ENCODE results near the gene SLC35A3.

Gene SLC35A3

DNA sequence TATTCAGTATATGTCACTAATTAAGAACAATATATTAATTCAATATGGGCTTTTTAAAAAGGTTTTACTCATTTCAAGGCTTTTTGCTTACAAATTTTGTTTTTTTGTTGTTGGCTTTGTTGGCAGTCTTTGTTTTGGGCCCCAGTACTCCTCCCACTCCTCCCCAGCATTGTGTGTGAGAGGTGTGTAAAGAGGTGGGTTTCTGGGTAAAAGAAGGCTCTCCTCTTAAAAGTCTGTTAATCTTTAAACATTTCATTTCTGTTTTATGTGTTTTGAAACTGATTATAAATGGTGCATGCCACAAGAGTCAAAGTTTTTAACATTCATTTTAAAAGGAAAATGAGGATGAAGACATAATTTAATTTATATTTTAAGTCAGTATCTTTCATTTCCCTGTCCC is 83.3 kb downstream of the SLC35A3 start:
- ChIA-PET POLR2A (ENCODE audit: low non-redundant PET) (no interaction called here), CTCF (interaction anchor here (0.8 kb wide), 1 partner anchor 1511 kb away, joined by 3 read pairs; no protein-coding TSS in a partner anchor)
- TF ChIP-seq, protein P1, sequence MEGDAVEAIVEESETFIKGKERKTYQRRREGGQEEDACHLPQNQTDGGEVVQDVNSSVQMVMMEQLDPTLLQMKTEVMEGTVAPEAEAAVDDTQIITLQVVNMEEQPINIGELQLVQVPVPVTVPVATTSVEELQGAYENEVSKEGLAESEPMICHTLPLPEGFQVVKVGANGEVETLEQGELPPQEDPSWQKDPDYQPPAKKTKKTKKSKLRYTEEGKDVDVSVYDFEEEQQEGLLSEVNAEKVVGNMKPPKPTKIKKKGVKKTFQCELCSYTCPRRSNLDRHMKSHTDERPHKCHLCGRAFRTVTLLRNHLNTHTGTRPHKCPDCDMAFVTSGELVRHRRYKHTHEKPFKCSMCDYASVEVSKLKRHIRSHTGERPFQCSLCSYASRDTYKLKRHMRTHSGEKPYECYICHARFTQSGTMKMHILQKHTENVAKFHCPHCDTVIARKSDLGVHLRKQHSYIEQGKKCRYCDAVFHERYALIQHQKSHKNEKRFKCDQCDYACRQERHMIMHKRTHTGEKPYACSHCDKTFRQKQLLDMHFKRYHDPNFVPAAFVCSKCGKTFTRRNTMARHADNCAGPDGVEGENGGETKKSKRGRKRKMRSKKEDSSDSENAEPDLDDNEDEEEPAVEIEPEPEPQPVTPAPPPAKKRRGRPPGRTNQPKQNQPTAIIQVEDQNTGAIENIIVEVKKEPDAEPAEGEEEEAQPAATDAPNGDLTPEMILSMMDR (conservative IDR thresholded peaks at IDR 0.05; ENCODE audit: low read depth), result no peak
- no peak for DNase-seq (ENCODE audit: low spot score)
- H3K27ac ChIP-seq, result no peak overlapping the region

DNA sequence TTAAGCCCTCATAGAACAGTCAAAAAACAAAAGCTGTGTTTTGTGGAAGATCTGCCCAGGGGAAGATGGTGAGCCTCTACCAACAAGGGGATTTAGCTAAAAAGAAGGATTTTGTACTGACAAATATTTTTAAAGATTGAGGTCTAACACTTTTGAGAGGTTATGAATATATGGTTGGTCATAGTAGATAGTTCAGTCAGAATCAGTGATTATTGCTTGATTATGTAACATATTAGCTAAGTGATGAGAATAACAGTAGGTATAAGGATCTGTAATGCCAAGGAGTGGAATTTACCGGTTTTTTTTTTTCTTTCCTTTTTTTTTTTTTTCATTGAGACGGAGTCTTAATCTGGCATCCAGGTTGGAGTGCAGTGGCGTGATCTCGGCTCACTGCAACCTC is 83.9 kb downstream of the SLC35A3 start:
- TF ChIP-seq, protein P1 (conservative IDR thresholded peaks at IDR 0.05; ENCODE audit: low read depth), result no peak
- CTCF ChIA-PET, result interaction anchor here (0.8 kb wide), 1 partner anchor 1510 kb away, joined by 3 read pairs; no protein-coding TSS in a partner anchor
- H3K27ac ChIP-seq, result no peak overlapping the region
- POLR2A ChIA-PET (ENCODE audit: low non-redundant PET), result interaction anchor here (1.1 kb wide), 1 partner anchor 11 kb away, joined by 6 read pairs; no protein-coding TSS in a partner anchor
- DNase-seq (ENCODE audit: low spot score), result no peak

DNA sequence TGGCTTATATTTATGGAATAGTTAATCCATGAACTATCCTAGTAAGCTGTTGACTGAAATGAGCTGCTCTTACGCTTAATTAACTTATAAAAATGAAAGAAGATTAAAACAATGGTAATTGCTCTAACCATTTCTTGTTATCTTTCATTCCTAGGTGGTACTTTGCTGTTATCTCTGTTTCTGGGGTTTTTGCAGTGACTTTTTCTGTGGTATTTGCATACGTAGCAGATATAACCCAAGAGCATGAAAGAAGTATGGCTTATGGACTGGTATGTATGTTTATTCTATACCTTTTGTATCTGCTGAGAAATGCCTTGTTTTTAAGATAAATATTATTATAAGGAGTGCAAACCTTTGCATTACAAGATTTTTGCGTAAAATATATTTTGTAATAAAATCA is 91.9 kb downstream of the SLC35A3 start:
- TF ChIP-seq, protein P1 (conservative IDR thresholded peaks at IDR 0.05; ENCODE audit: low read depth), result no peak
- ChIA-PET CTCF (interaction anchor here (0.5 kb wide), 1 partner anchor 208 kb away, joined by 4 read pairs; no protein-coding TSS in a partner anchor), POLR2A (ENCODE audit: low non-redundant PET) (no interaction called here)
- DNase-seq (ENCODE audit: low spot score), result no peak
- H3K27ac ChIP-seq, result no peak overlapping the region

DNA sequence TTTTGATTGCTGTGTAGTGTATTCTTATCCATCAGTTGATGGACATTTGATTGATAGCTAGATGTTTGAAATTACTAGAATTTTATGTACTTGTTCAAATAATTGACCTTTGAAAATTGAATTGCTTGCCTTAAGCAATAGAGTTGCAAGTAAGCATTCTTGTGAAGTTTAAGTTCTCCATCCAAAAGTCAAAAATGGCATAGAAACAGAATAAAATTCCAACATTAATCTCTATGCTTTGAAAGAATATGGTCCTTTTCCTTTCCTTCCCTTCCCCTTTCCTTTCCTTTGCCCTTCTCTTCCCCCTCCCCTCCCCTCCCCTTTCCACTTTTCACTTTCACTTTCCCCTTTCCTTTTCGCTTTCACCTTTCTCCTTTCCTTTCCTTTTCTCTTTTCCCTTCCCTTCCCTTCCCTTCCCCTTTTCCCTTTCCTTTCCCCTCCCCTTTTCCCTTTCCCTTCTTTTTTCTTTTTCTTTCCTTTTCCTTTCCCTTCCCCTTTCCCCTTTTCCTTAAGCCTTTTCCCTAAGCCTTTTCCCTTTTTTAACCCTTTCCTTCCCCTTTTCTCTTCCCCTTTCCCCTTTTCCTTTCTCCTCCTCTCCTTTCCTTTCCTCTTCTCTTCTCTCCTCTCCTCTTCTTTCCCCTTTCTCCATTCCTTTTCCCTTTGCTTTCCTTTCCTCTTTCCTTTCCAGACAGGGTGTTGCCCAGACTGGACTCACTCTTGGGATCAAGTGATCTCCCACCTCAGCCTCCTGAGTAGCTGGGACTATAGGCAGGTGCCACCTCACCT is 95.6 kb downstream of the SLC35A3 start:
- CTCF ChIA-PET, result no interaction called here
- POLR2A ChIA-PET (ENCODE audit: low non-redundant PET), result no interaction called here
- DNase-seq (ENCODE audit: low spot score), result no peak
- TF ChIP-seq, protein P1 (conservative IDR thresholded peaks at IDR 0.05; ENCODE audit: low read depth), result no peak
- peak overlapping the region; percentile 41; the same call in 1 of the 2 replicates for H3K27ac ChIP-seq

DNA sequence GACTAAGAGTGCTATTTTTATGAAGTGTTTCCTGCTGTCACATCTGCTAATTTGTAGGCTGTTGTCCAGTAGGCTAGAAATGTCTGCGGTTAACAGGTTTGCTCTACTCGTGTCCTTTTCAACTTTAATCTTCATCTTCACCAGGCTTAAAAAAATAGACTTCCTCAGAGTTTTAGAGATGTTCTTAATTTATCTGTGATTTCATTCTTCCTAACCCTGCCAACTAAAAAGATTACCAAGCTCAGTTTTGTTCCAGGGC is 96.1 kb downstream of the SLC35A3 start:
- TF ChIP-seq, protein P1 (conservative IDR thresholded peaks at IDR 0.05; ENCODE audit: low read depth), result no peak
- no peak overlapping the region for H3K27ac ChIP-seq
- ChIA-PET POLR2A (ENCODE audit: low non-redundant PET) (no interaction called here), CTCF (no interaction called here)
- no peak for DNase-seq (ENCODE audit: low spot score)

DNA sequence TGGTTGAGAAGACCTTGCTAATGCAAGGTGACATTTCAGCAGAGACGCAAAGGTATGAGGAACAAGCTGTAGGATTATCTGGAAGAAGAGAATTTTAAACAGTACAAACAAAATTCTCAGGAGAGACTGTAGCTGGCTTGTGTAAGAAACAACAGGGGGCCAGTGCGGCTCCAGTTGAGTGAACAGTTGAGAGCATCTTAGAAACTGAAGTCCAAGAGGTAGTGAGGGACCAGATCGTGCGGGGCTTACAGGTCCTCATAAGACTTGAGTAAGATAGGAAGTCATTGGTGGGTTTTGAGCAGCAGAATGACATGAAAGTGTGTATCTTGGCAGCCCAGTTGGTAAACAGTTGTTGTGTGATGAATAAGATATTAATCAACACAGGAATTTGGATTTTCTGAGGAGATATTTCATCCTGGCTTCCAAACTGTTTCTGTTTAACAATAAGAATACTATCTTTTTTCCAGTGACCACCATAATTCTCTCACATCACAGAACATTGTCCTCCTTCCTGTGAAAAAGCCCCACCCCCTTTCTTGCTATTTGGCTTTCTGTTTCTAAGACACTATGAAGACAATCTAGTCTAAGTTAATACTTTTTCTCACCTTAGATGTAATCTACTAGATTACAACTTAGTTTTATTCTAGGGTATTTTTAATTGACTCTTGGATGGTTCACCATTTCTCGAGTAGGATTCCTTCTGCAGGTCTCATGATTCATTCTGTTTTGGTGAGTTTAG is 100.6 kb downstream of the SLC35A3 start:
- CTCF ChIA-PET, result interaction anchor here (0.6 kb wide), 3 partner anchors 52 to 1186 kb away, joined by 3 to 5 read pairs (median 5); no protein-coding TSS in a partner anchor
- H3K27ac ChIP-seq, result no peak overlapping the region
- DNase-seq (ENCODE audit: low spot score), result no peak
- TF ChIP-seq, protein P1 (conservative IDR thresholded peaks at IDR 0.05; ENCODE audit: low read depth), result no peak
- POLR2A ChIA-PET (ENCODE audit: low non-redundant PET), result interaction anchor here (0.6 kb wide), 1 partner anchor 284 kb away, joined by 7 read pairs; no protein-coding TSS in a partner anchor
